ENCODE data around the gene ZNF134.
A peak's percentile ranks its signal among the peaks of the same experiment; 100 is the strongest.

Gene ZNF134
- 24.7 to 40.9 (median 27.7) reads per million in 3 donors for total RNA-seq

- no peaks in the 10 kb centered on the region for H3K27me3 ChIP-seq (replicated peaks; ENCODE audit: control insufficient read depth, insufficient read depth, low read length, poor library complexity, severe bottlenecking)
- H3K4me3 ChIP-seq (ENCODE audit: insufficient read depth, low read depth, low read length, poor library complexity, severe bottlenecking) = peak within 1 kb of the TSS; percentile 98
- H3K4me1 ChIP-seq (ENCODE audit: control insufficient read depth, insufficient read depth, low read length, poor library complexity, severe bottlenecking) = peaks cover 12% of the 10 kb centered on the region
- H3K27ac ChIP-seq (ENCODE audit: insufficient read depth, low read length, poor library complexity, severe bottlenecking) = peak within 1 kb of the TSS; percentile 65
- peak; percentile 70 to 79 (median 75) for DNase-seq
- peaks cover 37% of the 10 kb centered on the region for H3K9me3 ChIP-seq (ENCODE audit: control insufficient read depth, low read length)
- peaks cover 39% of the 10 kb centered on the region for H3K36me3 ChIP-seq (ENCODE audit: control insufficient read depth, insufficient read depth, low read length)
Measured at GRCh38 chr19:57613941-57614743, at the start of gene ZNF134. ZNF134 (plus strand) TSS chr19:57614242; CDS start chr19:57619469, 5,227 bp downstream.

GRCh38 chr19:57566396-57567265 lies 47.4 kb upstream of the ZNF134 start:
- H3K27me3 ChIP-seq (replicated peaks; ENCODE audit: control insufficient read depth, insufficient read depth, low read length, poor library complexity, severe bottlenecking) = no peaks in the 10 kb centered on the region
- peaks cover 37% of the 10 kb centered on the region for H3K9me3 ChIP-seq (ENCODE audit: control insufficient read depth, low read length)
- H3K4me1 ChIP-seq (ENCODE audit: control insufficient read depth, insufficient read depth, low read length, poor library complexity, severe bottlenecking) = no peaks in the 10 kb centered on the region
- H3K36me3 ChIP-seq (ENCODE audit: control insufficient read depth, insufficient read depth, low read length) = no peaks in the 10 kb centered on the region
- no peak overlapping the region for H3K27ac ChIP-seq (ENCODE audit: insufficient read depth, low read length, poor library complexity, severe bottlenecking)
- no peak for DNase-seq
- peak overlapping the region; percentile 3 for H3K4me3 ChIP-seq (ENCODE audit: insufficient read depth, low read depth, low read length, poor library complexity, severe bottlenecking)

- Histone ChIP-seq H3K27ac (ENCODE audit: insufficient read depth, low read length, poor library complexity, severe bottlenecking) (no peak overlapping the region), H3K4me3 (ENCODE audit: insufficient read depth, low read depth, low read length, poor library complexity, severe bottlenecking) (no peak overlapping the region), H3K27me3 (replicated peaks; ENCODE audit: control insufficient read depth, insufficient read depth, low read length, poor library complexity, severe bottlenecking) (no peaks in the 10 kb centered on the region), H3K36me3 (ENCODE audit: control insufficient read depth, insufficient read depth, low read length) (peaks cover 38% of the 10 kb centered on the region), H3K4me1 (ENCODE audit: control insufficient read depth, insufficient read depth, low read length, poor library complexity, severe bottlenecking) (no peaks in the 10 kb centered on the region), H3K9me3 (ENCODE audit: control insufficient read depth, low read length) (peaks cover 67% of the 10 kb centered on the region)
- no peak for DNase-seq
Measured at GRCh38 chr19:57570707-57571106, 43.3 kb upstream of the ZNF134 start.

GRCh38 chr19:57572415-57572947 lies 41.6 kb upstream of the ZNF134 start:
- no peak for DNase-seq
- no peak overlapping the region for H3K27ac ChIP-seq (ENCODE audit: insufficient read depth, low read length, poor library complexity, severe bottlenecking)
- no peaks in the 10 kb centered on the region for H3K27me3 ChIP-seq (replicated peaks; ENCODE audit: control insufficient read depth, insufficient read depth, low read length, poor library complexity, severe bottlenecking)
- H3K4me1 ChIP-seq (ENCODE audit: control insufficient read depth, insufficient read depth, low read length, poor library complexity, severe bottlenecking) = no peaks in the 10 kb centered on the region
- no peak overlapping the region for H3K4me3 ChIP-seq (ENCODE audit: insufficient read depth, low read depth, low read length, poor library complexity, severe bottlenecking)
- H3K9me3 ChIP-seq (ENCODE audit: control insufficient read depth, low read length) = peaks cover 63% of the 10 kb centered on the region
- peaks cover 52% of the 10 kb centered on the region for H3K36me3 ChIP-seq (ENCODE audit: control insufficient read depth, insufficient read depth, low read length)

- no peak overlapping the region for H3K4me3 ChIP-seq (ENCODE audit: insufficient read depth, low read depth, low read length, poor library complexity, severe bottlenecking)
- no peaks in the 10 kb centered on the region for H3K27me3 ChIP-seq (replicated peaks; ENCODE audit: control insufficient read depth, insufficient read depth, low read length, poor library complexity, severe bottlenecking)
- H3K27ac ChIP-seq (ENCODE audit: insufficient read depth, low read length, poor library complexity, severe bottlenecking) = no peak overlapping the region
- H3K4me1 ChIP-seq (ENCODE audit: control insufficient read depth, insufficient read depth, low read length, poor library complexity, severe bottlenecking) = no peaks in the 10 kb centered on the region
- H3K9me3 ChIP-seq (ENCODE audit: control insufficient read depth, low read length) = peaks cover 45% of the 10 kb centered on the region
- peaks cover 52% of the 10 kb centered on the region for H3K36me3 ChIP-seq (ENCODE audit: control insufficient read depth, insufficient read depth, low read length)
- DNase-seq = no peak
Measured at GRCh38 chr19:57576661-57577060, 37.4 kb upstream of the ZNF134 start.

- peaks cover 2% of the 10 kb centered on the region for H3K4me1 ChIP-seq (ENCODE audit: control insufficient read depth, insufficient read depth, low read length, poor library complexity, severe bottlenecking)
- H3K4me3 ChIP-seq (ENCODE audit: insufficient read depth, low read depth, low read length, poor library complexity, severe bottlenecking) = peak within 1 kb of the TSS; percentile 94
- H3K9me3 ChIP-seq (ENCODE audit: control insufficient read depth, low read length) = peaks cover 33% of the 10 kb centered on the region
- peak within 1 kb of the TSS; percentile 73 for H3K27ac ChIP-seq (ENCODE audit: insufficient read depth, low read length, poor library complexity, severe bottlenecking)
- no peaks in the 10 kb centered on the region for H3K27me3 ChIP-seq (replicated peaks; ENCODE audit: control insufficient read depth, insufficient read depth, low read length, poor library complexity, severe bottlenecking)
- peak; percentile 92 to 94 (median 93) for DNase-seq
- H3K36me3 ChIP-seq (ENCODE audit: control insufficient read depth, insufficient read depth, low read length) = peaks cover 34% of the 10 kb centered on the region
Measured at GRCh38 chr19:57578487-57579205, 35.4 kb upstream of the ZNF134 start, which contains the start of gene ZNF416. ZNF416 (minus strand) TSS chr19:57578911; CDS start chr19:57578704, 207 bp downstream.

GRCh38 chr19:57583104-57583520 lies 30.9 kb upstream of the ZNF134 start:
- DNase-seq = no peak
- Histone ChIP-seq H3K9me3 (ENCODE audit: control insufficient read depth, low read length) (peaks cover 21% of the 10 kb centered on the region), H3K4me3 (ENCODE audit: insufficient read depth, low read depth, low read length, poor library complexity, severe bottlenecking) (peak overlapping the region; percentile 62), H3K27ac (ENCODE audit: insufficient read depth, low read length, poor library complexity, severe bottlenecking) (no peak overlapping the region), H3K4me1 (ENCODE audit: control insufficient read depth, insufficient read depth, low read length, poor library complexity, severe bottlenecking) (peaks cover 7% of the 10 kb centered on the region), H3K36me3 (ENCODE audit: control insufficient read depth, insufficient read depth, low read length) (peaks cover 5% of the 10 kb centered on the region), H3K27me3 (replicated peaks; ENCODE audit: control insufficient read depth, insufficient read depth, low read length, poor library complexity, severe bottlenecking) (no peaks in the 10 kb centered on the region)

GRCh38 chr19:57583521-57584416 lies 30.3 kb upstream of the ZNF134 start, which contains the start of gene ZIK1:
ZIK1 (plus strand) TSS chr19:57584145; CDS start chr19:57584357, 212 bp downstream.
- Histone ChIP-seq H3K4me3 (ENCODE audit: insufficient read depth, low read depth, low read length, poor library complexity, severe bottlenecking) (peak within 1 kb of the TSS; percentile 62), H3K4me1 (ENCODE audit: control insufficient read depth, insufficient read depth, low read length, poor library complexity, severe bottlenecking) (peaks cover 7% of the 10 kb centered on the region), H3K9me3 (ENCODE audit: control insufficient read depth, low read length) (peaks cover 23% of the 10 kb centered on the region), H3K27ac (ENCODE audit: insufficient read depth, low read length, poor library complexity, severe bottlenecking) (peak within 1 kb of the TSS; percentile 30), H3K36me3 (ENCODE audit: control insufficient read depth, insufficient read depth, low read length) (peaks cover 12% of the 10 kb centered on the region), H3K27me3 (replicated peaks; ENCODE audit: control insufficient read depth, insufficient read depth, low read length, poor library complexity, severe bottlenecking) (no peaks in the 10 kb centered on the region)
- DNase-seq = peak; percentile 73 to 79 (median 79)

All from effector memory CD4-positive, alpha-beta T cell (primary cell).